Immature natural killer cell (primary cell): ENCODE measurements around the gene ARPP19. TPM values are rescaled to one million over a fixed set of nuclear protein-coding genes. Genes with fewer than 3 reads are reported as not detected.
A peak's percentile ranks its signal among the peaks of the same experiment; 100 is the strongest.

Source experiments
- DNase-seq, 3 donors: peaks; one replicate each; pipeline ENCODE4 v3.0.0; 2022; ENCODE audit warnings: mixed read lengths in 1 of 3
- H3K27ac Mint-ChIP-seq, 6 donors: one replicate each; pipeline ENCODE4 v1.8.0; 2020; ENCODE audit warnings: mixed read lengths in 6 of 6, mild to moderate bottlenecking in 5 of 6, inconsistent platforms in 4 of 6, moderate library complexity in 3 of 6
- H3K27me3 Mint-ChIP-seq, 3 donors: one replicate each; pipeline ENCODE4 v1.8.0; 2020 to 2021; ENCODE audit warnings: low read depth in 3 of 3, mild to moderate bottlenecking in 3 of 3, mixed read lengths in 3 of 3, moderate library complexity in 3 of 3, inconsistent platforms in 1 of 3
- H3K36me3 Mint-ChIP-seq, 3 donors: one replicate each; pipeline ENCODE4 v1.8.0; 2020; ENCODE audit warnings: mixed read lengths in 3 of 3, inconsistent platforms in 2 of 3, mild to moderate bottlenecking in 2 of 3
- H3K4me1 Mint-ChIP-seq, 2 donors: one replicate each; pipeline ENCODE4 v1.8.0; 2020; ENCODE audit warnings: inconsistent platforms in 2 of 2, mild to moderate bottlenecking in 2 of 2, mixed read lengths in 2 of 2, moderate library complexity in 1 of 2
- H3K4me3 Mint-ChIP-seq, 5 donors: one replicate each; pipeline ENCODE4 v1.8.0; 2020; ENCODE audit warnings: mild to moderate bottlenecking in 5 of 5, mixed read lengths in 5 of 5, inconsistent platforms in 3 of 5, moderate library complexity in 3 of 5
- H3K9me3 Mint-ChIP-seq, 6 donors: one replicate each; pipeline ENCODE4 v1.8.0; 2020; ENCODE audit warnings: mild to moderate bottlenecking in 6 of 6, mixed read lengths in 6 of 6, inconsistent platforms in 4 of 6, moderate library complexity in 3 of 6
- polyA plus RNA-seq, 3 donors: library from polyadenylated mRNA; unstranded; fragments of 300-500 nt; fragmentation: Illumina TruSeq; gene quantifications; one replicate each; pipeline ENCODE4 v1.2.3, GENCODE V29; 2021

Gene ARPP19
- polyA plus RNA-seq, 3 donors from 2014 or later, result 62.9 to 88.5 (median 71.2) TPM

DNA sequence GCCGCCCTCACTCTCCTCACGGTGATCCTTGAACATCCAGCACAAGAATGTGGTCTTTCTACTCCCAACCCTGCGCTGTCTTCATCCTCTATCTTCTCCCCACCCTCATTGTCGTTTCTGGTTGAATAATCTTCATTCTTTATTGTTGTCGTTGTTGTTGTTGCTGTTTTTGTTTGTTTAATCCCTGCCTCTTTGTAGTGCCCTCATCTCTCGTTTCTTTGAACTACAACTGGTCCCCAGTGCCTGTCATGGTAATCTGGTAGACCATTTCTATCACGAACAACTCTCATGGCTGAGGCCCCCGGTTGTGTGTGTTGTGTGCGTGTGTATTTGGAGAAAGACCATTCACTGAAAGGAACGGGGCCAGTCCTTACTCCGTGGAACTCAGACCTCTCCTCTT is 38.9 kb downstream of the ARPP19 start:
- Mint-ChIP-seq H3K4me1 (peaks cover 30 to 35% of the 10 kb centered on the region in 2 donors), H3K9me3 (no peaks in the 10 kb centered on the region), H3K4me3 (peak overlapping the region; percentile 69 to 83 (median 81)), H3K36me3 (peaks cover 0 to 3% (median 0%) of the 10 kb centered on the region in 3 donors), H3K27me3 (peaks cover 2 to 10% (median 5%) of the 10 kb centered on the region in 3 donors), H3K27ac (peak overlapping the region; percentile 68 to 89 (median 80))
- DNase-seq, result no peak

DNA sequence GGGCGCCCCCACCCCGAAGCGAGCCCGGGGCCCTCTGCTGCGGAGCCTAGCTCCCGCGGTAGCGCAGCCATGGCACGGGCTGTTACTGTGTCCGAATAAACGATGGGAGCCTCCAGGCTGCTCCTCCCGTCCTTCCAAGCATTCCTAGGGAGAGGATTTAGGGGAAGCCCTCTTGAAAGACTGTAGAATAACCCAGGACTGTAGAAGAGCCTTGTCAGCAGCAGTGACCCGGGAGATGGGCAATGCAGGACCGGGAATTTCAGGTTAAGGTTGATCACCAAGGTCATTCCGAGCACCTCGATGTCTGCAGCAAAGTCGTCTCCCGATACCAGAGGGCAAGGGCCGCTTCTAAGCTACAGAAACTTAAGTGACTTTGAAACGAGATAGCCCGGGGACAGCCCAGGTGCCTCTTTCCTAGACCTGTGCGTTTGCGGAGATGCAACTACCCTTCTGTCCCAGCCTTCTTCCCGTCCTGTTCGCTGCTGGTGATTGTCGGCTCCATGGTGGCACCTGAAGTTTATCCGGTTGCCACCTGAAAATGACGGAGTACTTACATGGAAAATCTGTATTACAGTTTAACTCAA is 39.4 kb downstream of the ARPP19 start:
- no peaks in the 10 kb centered on the region for H3K9me3 Mint-ChIP-seq
- no peak for DNase-seq
- peaks cover 0 to 3% (median 0%) of the 10 kb centered on the region in 3 donors for H3K36me3 Mint-ChIP-seq
- H3K27ac Mint-ChIP-seq, result peak overlapping the region; percentile 68 to 89 (median 80)
- H3K27me3 Mint-ChIP-seq, result peaks cover 2 to 10% (median 5%) of the 10 kb centered on the region in 3 donors
- H3K4me1 Mint-ChIP-seq, result peaks cover 30 to 35% of the 10 kb centered on the region in 2 donors
- H3K4me3 Mint-ChIP-seq, result peak overlapping the region; percentile 69 to 83 (median 81)

GRCh38 chr15:52528564-52529340 is 40.1 kb downstream of the ARPP19 start, which contains the start of gene MYO5A:
TSS of gene MYO5A (minus strand) at chr15:52528880. CDS start at chr15:52528806, 74 bp downstream.
- DNase-seq, result peak; percentile 78 to 84 (median 82)
- peak within 1 kb of the TSS; percentile 86 to 91 (median 90) for H3K27ac Mint-ChIP-seq
- peaks cover 30 to 35% of the 10 kb centered on the region in 2 donors for H3K4me1 Mint-ChIP-seq
- no peaks in the 10 kb centered on the region for H3K9me3 Mint-ChIP-seq
- peak within 1 kb of the TSS; percentile 90 to 96 (median 94) for H3K4me3 Mint-ChIP-seq
- H3K27me3 Mint-ChIP-seq, result peaks cover 2 to 10% (median 5%) of the 10 kb centered on the region in 3 donors
- peaks cover 0 to 3% (median 0%) of the 10 kb centered on the region in 3 donors for H3K36me3 Mint-ChIP-seq

DNA sequence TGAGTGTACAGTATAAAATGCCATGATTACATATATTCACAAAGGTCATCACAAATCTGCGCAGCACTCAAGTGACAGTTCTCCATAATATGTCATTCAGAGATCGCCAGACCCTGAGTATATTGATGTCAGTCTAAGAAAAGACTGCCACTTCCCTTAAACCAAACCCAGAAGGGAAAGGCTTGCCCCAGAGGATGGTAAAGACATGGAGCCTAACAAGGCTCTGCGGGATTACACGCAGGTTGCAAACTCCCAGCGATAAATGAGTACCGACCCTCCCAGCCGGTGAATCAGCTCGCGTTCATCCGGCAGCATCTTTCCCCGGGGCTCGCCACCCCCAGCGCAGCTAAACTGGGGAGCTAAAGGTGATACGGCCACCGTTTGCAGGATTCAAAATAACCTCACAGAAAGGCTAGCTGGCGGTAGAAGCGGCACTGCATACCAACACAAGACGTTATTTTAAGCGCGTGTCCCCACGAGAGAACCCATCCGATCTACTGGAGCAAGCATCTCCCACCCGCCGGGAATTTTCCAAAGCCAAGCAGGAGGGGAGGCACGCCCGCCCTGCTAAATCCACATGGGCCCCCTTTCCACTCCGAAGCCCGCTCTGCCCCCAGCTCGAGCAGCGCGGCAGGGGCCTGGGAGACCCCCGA is 40.8 kb downstream of the ARPP19 start:
- peak overlapping the region; percentile 90 to 96 (median 94) for H3K4me3 Mint-ChIP-seq
- H3K27ac Mint-ChIP-seq, result peak overlapping the region; percentile 86 to 91 (median 90)

GRCh38 chr15:52527196-52527910 is 41.5 kb downstream of the ARPP19 start:
- DNase-seq, result no peak
- Mint-ChIP-seq H3K4me3 (peak overlapping the region; percentile 90 to 96 (median 94)), H3K4me1 (peaks cover 34 to 43% of the 10 kb centered on the region in 2 donors), H3K27ac (peak overlapping the region in 5 of 6 donors; percentile 18 to 91 (median 91)), H3K36me3 (peaks cover 0 to 1% (median 0%) of the 10 kb centered on the region in 3 donors), H3K27me3 (peaks cover 2 to 9% (median 5%) of the 10 kb centered on the region in 3 donors), H3K9me3 (no peaks in the 10 kb centered on the region)

More for the DNA sequence above, 40.8 kb downstream of the ARPP19 start:
- Mint-ChIP-seq H3K27me3 (peaks cover 2 to 9% (median 5%) of the 10 kb centered on the region in 3 donors), H3K9me3 (no peaks in the 10 kb centered on the region), H3K4me1 (peaks cover 34 to 42% of the 10 kb centered on the region in 2 donors), H3K36me3 (peaks cover 0 to 3% (median 0%) of the 10 kb centered on the region in 3 donors)
- DNase-seq, result peak in 2 of 3 donors; percentile 15 to 17

DNA sequence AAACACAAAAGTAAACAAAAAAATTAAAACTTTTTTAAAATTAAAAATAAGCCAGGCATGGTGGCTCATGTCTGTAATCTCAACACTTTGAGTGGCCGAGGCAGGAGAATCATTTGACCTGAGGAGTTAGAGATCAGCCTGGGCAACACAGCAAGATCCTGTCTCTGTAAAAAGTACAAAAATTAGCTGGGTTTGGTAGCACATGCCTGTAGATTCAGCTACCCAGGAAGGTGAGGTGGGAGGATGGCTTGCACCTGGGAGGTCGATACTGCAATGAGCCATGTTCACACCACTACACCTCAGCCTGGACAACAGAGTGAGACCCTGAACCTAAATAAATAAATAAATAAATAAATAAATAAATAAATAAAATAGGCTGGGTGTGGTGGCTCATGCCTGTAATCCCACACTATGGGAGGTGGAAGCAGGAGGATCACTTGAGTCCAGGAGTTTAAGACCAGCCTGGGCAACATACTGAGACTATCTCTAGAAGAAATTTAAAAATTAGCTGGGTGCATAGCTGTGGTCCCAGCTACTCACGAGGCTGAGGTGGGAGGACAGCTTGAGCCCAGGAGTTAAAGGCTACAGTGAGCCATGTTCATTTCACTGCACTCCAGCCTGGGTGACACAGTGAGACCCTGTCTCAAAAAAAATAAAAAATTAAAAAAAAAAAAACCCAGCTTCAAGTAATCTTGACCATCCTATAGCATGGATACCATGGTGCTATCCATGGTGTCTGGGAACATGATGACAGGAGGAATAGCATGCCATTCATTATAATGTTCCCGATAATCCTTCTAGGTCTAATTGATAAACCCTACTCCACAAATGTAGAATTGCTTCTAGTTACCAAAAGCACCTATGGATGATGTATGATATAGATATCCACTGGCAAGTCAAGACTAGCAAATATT is 44.4 kb downstream of the ARPP19 start:
- Mint-ChIP-seq H3K27me3 (peaks cover 0 to 5% (median 2%) of the 10 kb centered on the region in 3 donors), H3K36me3 (no peaks in the 10 kb centered on the region), H3K9me3 (no peaks in the 10 kb centered on the region), H3K27ac (no peak overlapping the region), H3K4me3 (no peak overlapping the region), H3K4me1 (peaks cover 31 to 39% of the 10 kb centered on the region in 2 donors)
- DNase-seq, result no peak

- peaks cover 33 to 44% of the 10 kb centered on the region in 2 donors for H3K4me1 Mint-ChIP-seq
These were observed 45.2 kb downstream of the ARPP19 start for GRCh38 chr15:52523647-52524046.

GRCh38 chr15:52523192-52523591 is 45.6 kb downstream of the ARPP19 start:
- DNase-seq, result no peak
- peaks cover 36 to 45% of the 10 kb centered on the region in 2 donors for H3K4me1 Mint-ChIP-seq
- no peaks in the 10 kb centered on the region for H3K9me3 Mint-ChIP-seq
- H3K27ac Mint-ChIP-seq, result peak overlapping the region in 1 of 6 donors; percentile 54
- peaks cover 0 to 4% (median 2%) of the 10 kb centered on the region in 3 donors for H3K27me3 Mint-ChIP-seq
- no peaks in the 10 kb centered on the region for H3K36me3 Mint-ChIP-seq
- no peak overlapping the region for H3K4me3 Mint-ChIP-seq

More at GRCh38 chr15:52523647-52524046, 45.2 kb downstream of the ARPP19 start:
- Mint-ChIP-seq H3K9me3 (no peaks in the 10 kb centered on the region), H3K36me3 (no peaks in the 10 kb centered on the region), H3K27me3 (peaks cover 0 to 5% (median 2%) of the 10 kb centered on the region in 3 donors), H3K4me3 (no peak overlapping the region), H3K27ac (peak overlapping the region in 1 of 6 donors; percentile 54)
- no peak for DNase-seq

DNA sequence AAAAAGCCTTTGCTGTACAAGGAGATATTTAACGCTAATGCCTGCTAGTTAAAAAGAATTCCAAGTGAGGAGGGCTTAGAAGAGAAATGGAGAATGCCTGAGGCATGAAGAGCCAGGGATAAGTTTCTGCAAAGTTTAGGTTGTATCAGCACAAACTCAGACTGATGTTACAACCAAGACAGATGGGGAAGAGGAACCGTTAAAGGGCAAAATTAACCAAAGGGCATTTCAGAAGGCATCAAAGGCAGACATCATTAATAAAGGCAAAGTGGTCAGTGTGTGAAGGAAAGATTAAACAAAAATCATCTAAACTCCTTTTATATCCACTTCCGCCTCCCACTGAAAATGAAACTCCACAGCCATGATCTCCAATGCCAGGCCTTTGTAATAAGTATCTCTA is 47.1 kb downstream of the ARPP19 start:
- Mint-ChIP-seq H3K9me3 (no peaks in the 10 kb centered on the region), H3K4me3 (no peak overlapping the region)

DNA sequence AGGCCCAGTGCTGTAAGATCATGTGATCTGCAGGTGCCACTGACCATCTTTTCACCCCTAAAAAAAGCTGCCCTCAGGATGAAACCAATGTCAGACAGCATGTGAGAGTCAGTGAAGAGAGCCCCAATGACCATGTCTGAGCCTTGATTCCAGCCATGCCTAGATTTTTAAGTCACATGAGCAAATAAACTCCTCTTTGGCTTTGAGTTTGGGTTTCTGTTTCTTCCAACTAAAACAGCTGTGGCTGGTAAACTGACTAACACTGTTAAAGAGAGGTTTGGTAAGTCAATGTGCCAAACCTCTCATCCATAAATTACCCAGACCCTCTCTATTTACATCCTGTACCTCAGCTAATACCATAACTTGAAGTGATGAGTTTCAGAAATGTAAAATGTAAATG is 48.4 kb downstream of the ARPP19 start:
- Mint-ChIP-seq H3K9me3 (no peaks in the 10 kb centered on the region), H3K36me3 (no peaks in the 10 kb centered on the region), H3K27me3 (no peaks in the 10 kb centered on the region), H3K27ac (peak overlapping the region in 1 of 6 donors; percentile 8), H3K4me1 (peaks cover 18 to 28% of the 10 kb centered on the region in 2 donors), H3K4me3 (no peak overlapping the region)
- DNase-seq, result no peak

More for the DNA sequence above, 47.1 kb downstream of the ARPP19 start:
- H3K36me3 Mint-ChIP-seq, result no peaks in the 10 kb centered on the region
- H3K27me3 Mint-ChIP-seq, result no peaks in the 10 kb centered on the region
- H3K4me1 Mint-ChIP-seq, result peaks cover 21 to 34% of the 10 kb centered on the region in 2 donors
- H3K27ac Mint-ChIP-seq, result peak overlapping the region in 1 of 6 donors; percentile 11
- DNase-seq, result no peak

- Mint-ChIP-seq H3K27me3 (no peaks in the 10 kb centered on the region), H3K4me1 (peaks cover 17 to 25% of the 10 kb centered on the region in 2 donors), H3K27ac (peak overlapping the region in 3 of 6 donors; percentile 1 to 40 (median 17)), H3K36me3 (no peaks in the 10 kb centered on the region), H3K4me3 (no peak overlapping the region), H3K9me3 (no peaks in the 10 kb centered on the region)
- no peak for DNase-seq
These were observed 50.1 kb downstream of the ARPP19 start for GRCh38 chr15:52518487-52519371.
